DMS53 treated with DMSO at 0.1 percent for 48 hours (cell line): ENCODE measurements around the gene C2CD4D.
A peak's percentile ranks its signal among the peaks of the same experiment; 100 is the strongest.

ENCODE experiments used
- DNase-seq: peaks from one replicate; lab custom pipeline; 2025; ENCODE audit not compliant: unreplicated experiment; lab: John Stamatoyannopoulos, UW

Gene C2CD4D

DNA sequence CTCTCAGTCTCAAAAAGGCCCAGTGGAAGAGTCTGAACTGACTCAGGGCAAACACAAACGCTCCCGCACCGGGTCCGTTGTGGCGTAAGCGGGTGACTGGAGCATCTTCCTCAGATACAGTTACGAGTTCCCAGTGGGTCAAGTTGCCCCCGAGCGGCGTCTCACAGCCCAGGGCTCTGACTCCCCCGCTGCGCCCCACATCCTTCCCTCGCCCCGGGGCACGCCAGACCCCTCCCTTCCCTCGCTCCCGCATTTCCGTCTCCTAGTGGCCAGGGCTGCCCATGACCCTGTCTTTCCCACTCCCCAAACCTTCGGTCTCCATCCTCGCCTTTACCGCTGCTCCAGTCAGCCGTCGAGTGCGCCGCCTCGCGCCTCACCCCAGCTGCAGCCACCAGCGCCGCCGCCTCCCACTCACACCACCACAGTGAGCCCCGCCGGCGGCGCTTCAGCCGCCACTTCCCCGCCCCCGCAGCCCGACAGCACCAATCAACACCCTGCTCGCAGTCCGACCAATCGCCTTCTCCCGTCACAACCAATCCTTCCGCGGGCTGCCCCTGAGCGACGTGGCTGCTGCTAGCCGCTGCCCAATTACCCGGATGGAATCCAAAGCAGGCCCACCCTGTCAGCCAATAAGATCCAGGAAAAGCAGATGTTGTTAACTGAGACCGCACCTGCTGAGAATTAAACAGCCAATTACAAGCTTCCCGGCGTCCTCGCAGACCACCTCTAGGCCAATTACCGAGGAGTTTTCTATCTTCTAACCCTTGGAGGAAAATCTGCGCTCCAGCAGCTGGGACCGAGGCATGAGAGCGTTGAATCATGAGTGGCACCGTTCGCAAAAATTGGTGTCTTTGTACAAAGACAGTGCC lies 49.3 kb downstream of the C2CD4D start, which contains the start of gene TDRKH:
Gene TDRKH (minus strand): TSS at position 430 of the 869 bp plus-strand sequence. CDS start 7,478 bp downstream, outside the sequence.
- peak; percentile 99 for DNase-seq
